CD14-positive monocyte (primary cell): ENCODE results near the gene NOC2L. TPM values are rescaled to one million over a fixed set of nuclear protein-coding genes. Genes with fewer than 3 reads are reported as not detected.

ENCODE experiments used
- DNase-seq, 3 donors: peaks; one replicate each; pipeline ENCODE4 v3.0.0-alpha.2; 2011 to 2022
- H2AFZ ChIP-seq: 2 replicates; pipeline ENCODE4 v1.6.0; 2012; ENCODE audit warnings: mild to moderate bottlenecking, low read depth, low read length, inconsistent platforms; ENCODE audit not compliant: insufficient read depth, poor library complexity, severe bottlenecking
- H3K27ac ChIP-seq, 2 donors: 1 replicate in 1 of 2; 2 replicates in 1 of 2; pipeline ENCODE4 v1.5.1; 2012 to 2013; ENCODE audit warnings: low read length in 2 of 2, control low read depth in 1 of 2, inconsistent platforms in 1 of 2, low read depth in 1 of 2, mild to moderate bottlenecking in 1 of 2
- H3K27me3 ChIP-seq, 2 donors: one replicate each; pipeline versions ENCODE4 v1.6.0 to v1.6.1; 2011 to 2013; ENCODE audit warnings: low read length in 2 of 2; ENCODE audit not compliant: control insufficient read depth in 2 of 2, insufficient read depth in 2 of 2
- H3K36me3 ChIP-seq, 2 donors: replicated peaks in 1 of 2; 1 replicate in 1 of 2; 2 replicates in 1 of 2; pipeline versions ENCODE4 v1.5.1 to v1.6.1; 2012 to 2013; ENCODE audit warnings: low read length in 2 of 2, control low read depth in 1 of 2, inconsistent platforms in 1 of 2, mild to moderate bottlenecking in 1 of 2; ENCODE audit not compliant: insufficient read depth in 2 of 2, control insufficient read depth in 1 of 2
- H3K4me1 ChIP-seq, 2 donors: 1 replicate in 1 of 2; 2 replicates in 1 of 2; pipeline versions ENCODE4 v1.5.1 to v1.6.1; 2012 to 2013; ENCODE audit warnings: low read length in 2 of 2, control low read depth in 1 of 2, inconsistent platforms in 1 of 2, mild to moderate bottlenecking in 1 of 2, moderate library complexity in 1 of 2; ENCODE audit not compliant: insufficient read depth in 2 of 2, control insufficient read depth in 1 of 2
- H3K4me2 ChIP-seq: replicated peaks from 2 replicates; pipeline ENCODE3; 2012; ENCODE audit warnings: low read length, moderate library complexity, mild to moderate bottlenecking; ENCODE audit not compliant: poor library complexity, severe bottlenecking; ENCODE audit errors: extremely low read depth
- H3K4me3 ChIP-seq, 3 experiments: fragments of 200-600 bp in 1 of 3; sonication (generic) in 1 of 3; replicated peaks in 1 of 3; 1 replicate in 2 of 3; 2 replicates in 1 of 3; pipeline ENCODE4 v1.5.1; 2011 to 2013; ENCODE audit warnings: low read length in 3 of 3, mild to moderate bottlenecking in 3 of 3, control low read depth in 2 of 3, low read depth in 2 of 3, inconsistent platforms in 1 of 3, moderate library complexity in 1 of 3
- H3K79me2 ChIP-seq: 2 replicates; pipeline ENCODE4 v1.6.0; 2012; ENCODE audit warnings: mild to moderate bottlenecking, control low read depth, inconsistent platforms, low read length, moderate library complexity; ENCODE audit not compliant: insufficient read depth
- H3K9ac ChIP-seq: 2 replicates; pipeline ENCODE4 v1.6.0; 2017; ENCODE audit warnings: low read length, mild to moderate bottlenecking; ENCODE audit not compliant: insufficient read depth, poor library complexity, severe bottlenecking
- H3K9me3 ChIP-seq, 2 donors: replicated peaks in 1 of 2; 1 replicate in 1 of 2; 2 replicates in 1 of 2; pipeline versions ENCODE4 v1.5.1 to v1.6.1; 2012 to 2013; ENCODE audit warnings: low read length in 2 of 2, control low read depth in 1 of 2; ENCODE audit not compliant: control insufficient read depth in 1 of 2, insufficient read depth in 1 of 2
- H4K20me1 ChIP-seq: 2 replicates; pipeline ENCODE4 v1.6.0; 2012; ENCODE audit warnings: mild to moderate bottlenecking, low read length, control low read depth, moderate library complexity; ENCODE audit not compliant: insufficient read depth
- H3K27ac Mint-ChIP-seq, 7 donors: one replicate each; pipeline ENCODE4 v1.8.0; 2020; ENCODE audit warnings: mild to moderate bottlenecking in 7 of 7, mixed read lengths in 7 of 7, moderate library complexity in 6 of 7, inconsistent platforms in 2 of 7
- H3K27me3 Mint-ChIP-seq, 3 donors: one replicate each; pipeline ENCODE4 v1.8.0; 2021 to 2022; ENCODE audit warnings: low read depth in 3 of 3, mild to moderate bottlenecking in 3 of 3, mixed read lengths in 3 of 3, moderate library complexity in 3 of 3, inconsistent platforms in 1 of 3
- H3K36me3 Mint-ChIP-seq, 2 donors: one replicate each; pipeline ENCODE4 v1.8.0; 2020; ENCODE audit warnings: mixed read lengths in 2 of 2, inconsistent platforms in 1 of 2, mild to moderate bottlenecking in 1 of 2
- H3K4me1 Mint-ChIP-seq: one replicate; pipeline ENCODE4 v1.8.0; 2020; ENCODE audit warnings: mild to moderate bottlenecking, mixed read lengths
- H3K4me3 Mint-ChIP-seq, 2 donors: one replicate each; pipeline ENCODE4 v1.8.0; 2020; ENCODE audit warnings: mild to moderate bottlenecking in 2 of 2, mixed read lengths in 2 of 2, moderate library complexity in 1 of 2
- H3K9me3 Mint-ChIP-seq, 7 donors: one replicate each; pipeline ENCODE4 v1.8.0; 2020 to 2022; ENCODE audit warnings: mixed read lengths in 7 of 7, mild to moderate bottlenecking in 6 of 7, moderate library complexity in 6 of 7, inconsistent platforms in 2 of 7
- WGBS: methylation state at CpG from one replicate; pipeline ENCODE4 v1.1.5; 2013; ENCODE audit warnings: missing lambda C conversion rate; ENCODE audit not compliant: insufficient coverage; 5-methylcytosine and 5-hydroxymethylcytosine counted together
- intact Hi-C, 2 donors: fragments of 100-400 bp; cut with micrococcal nuclease; formaldehyde crosslinking; loops; one replicate each; pipeline versions ENCODE4 v1.15.0 to v1.15.1; 2023
- polyA plus RNA-seq, 3 donors: library from polyadenylated mRNA; depleted of rRNA in 1 of 3; unstranded in 2 of 3; stranded (reverse) in 1 of 3; fragments of 300-500 nt in 2 of 3; fragments of >200 nt in 1 of 3; fragmentation: Illumina TruSeq in 2 of 3; gene quantifications; 1 replicate in 2 of 3; 2 replicates in 1 of 3; pipeline ENCODE4 v1.2.3, GENCODE V29; 2012 to 2021
- TF ChIP-seq, protein P1 (sequence below): fragments of 200-600 bp; IDR thresholded peaks from one replicate; pipeline ENCODE4 v1.8.0; 2022; ENCODE audit warnings: antibody characterized with exemption, mild to moderate bottlenecking

Gene NOC2L
- polyA plus RNA-seq, 3 donors = 34.5 to 47.9 (median 35.8) TPM

DNA sequence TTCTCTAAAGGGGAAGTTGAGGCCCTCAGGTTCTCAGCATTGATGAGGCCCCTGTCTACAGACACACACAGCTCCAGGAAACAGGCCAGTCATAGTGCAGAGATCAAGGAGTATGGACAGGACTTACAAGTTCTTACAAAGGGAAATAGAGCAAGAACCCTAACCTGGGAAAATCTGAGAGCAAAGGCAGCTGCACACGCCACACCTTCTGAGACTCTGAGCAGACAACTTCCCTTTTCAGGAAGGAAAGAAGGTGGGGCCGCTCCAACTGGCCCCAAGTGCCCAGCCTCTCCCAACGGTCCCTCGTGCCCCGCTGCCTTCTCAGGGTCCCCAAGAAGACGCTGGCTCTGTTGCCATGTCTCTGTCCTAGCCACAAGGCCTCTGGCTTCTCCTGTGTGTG, 3.6 kb downstream of the NOC2L start:
- intact Hi-C loops = no loop called here
- H3K4me1 Mint-ChIP-seq = peaks cover 36% of the 10 kb centered on the region
- no peaks in the 10 kb centered on the region for H3K27me3 ChIP-seq
- H3K9me3 Mint-ChIP-seq = no peaks in the 10 kb centered on the region
- H3K36me3 Mint-ChIP-seq = peaks cover 56 to 66% of the 10 kb centered on the region in 2 donors
- H3K9ac ChIP-seq = peak overlapping the region; percentile 11
- H3K27ac ChIP-seq = peak overlapping the region in 1 of 2 donors; percentile 51
- 0% methylated on average over 6 of the region's 6 CpGs for WGBS
- peak overlapping the region; percentile 25 for H3K4me2 ChIP-seq
- peaks cover 23% of the 10 kb centered on the region for H3K79me2 ChIP-seq
- peak overlapping the region; percentile 57 for H2AFZ ChIP-seq
- peaks cover 4 to 12% (median 6%) of the 10 kb centered on the region in 3 donors for H3K27me3 Mint-ChIP-seq
- H3K36me3 ChIP-seq = peaks cover 60 to 68% of the 10 kb centered on the region in 2 donors
- H3K27ac Mint-ChIP-seq = peak overlapping the region in 3 of 7 donors; percentile 7 to 77 (median 22)
- no peaks in the 10 kb centered on the region for H3K9me3 ChIP-seq
- peak in 1 of 3 donors; percentile 9 for DNase-seq
- peaks cover 36% of the 10 kb centered on the region for H4K20me1 ChIP-seq
- TF ChIP-seq, protein P1, sequence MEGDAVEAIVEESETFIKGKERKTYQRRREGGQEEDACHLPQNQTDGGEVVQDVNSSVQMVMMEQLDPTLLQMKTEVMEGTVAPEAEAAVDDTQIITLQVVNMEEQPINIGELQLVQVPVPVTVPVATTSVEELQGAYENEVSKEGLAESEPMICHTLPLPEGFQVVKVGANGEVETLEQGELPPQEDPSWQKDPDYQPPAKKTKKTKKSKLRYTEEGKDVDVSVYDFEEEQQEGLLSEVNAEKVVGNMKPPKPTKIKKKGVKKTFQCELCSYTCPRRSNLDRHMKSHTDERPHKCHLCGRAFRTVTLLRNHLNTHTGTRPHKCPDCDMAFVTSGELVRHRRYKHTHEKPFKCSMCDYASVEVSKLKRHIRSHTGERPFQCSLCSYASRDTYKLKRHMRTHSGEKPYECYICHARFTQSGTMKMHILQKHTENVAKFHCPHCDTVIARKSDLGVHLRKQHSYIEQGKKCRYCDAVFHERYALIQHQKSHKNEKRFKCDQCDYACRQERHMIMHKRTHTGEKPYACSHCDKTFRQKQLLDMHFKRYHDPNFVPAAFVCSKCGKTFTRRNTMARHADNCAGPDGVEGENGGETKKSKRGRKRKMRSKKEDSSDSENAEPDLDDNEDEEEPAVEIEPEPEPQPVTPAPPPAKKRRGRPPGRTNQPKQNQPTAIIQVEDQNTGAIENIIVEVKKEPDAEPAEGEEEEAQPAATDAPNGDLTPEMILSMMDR = no peak
- peak overlapping the region in 1 of 3 experiments; percentile 26 for H3K4me3 ChIP-seq
- peak overlapping the region in 1 of 2 donors; percentile 65 for H3K4me3 Mint-ChIP-seq
- H3K4me1 ChIP-seq = peaks cover 17 to 52% of the 10 kb centered on the region in 2 donors

DNA sequence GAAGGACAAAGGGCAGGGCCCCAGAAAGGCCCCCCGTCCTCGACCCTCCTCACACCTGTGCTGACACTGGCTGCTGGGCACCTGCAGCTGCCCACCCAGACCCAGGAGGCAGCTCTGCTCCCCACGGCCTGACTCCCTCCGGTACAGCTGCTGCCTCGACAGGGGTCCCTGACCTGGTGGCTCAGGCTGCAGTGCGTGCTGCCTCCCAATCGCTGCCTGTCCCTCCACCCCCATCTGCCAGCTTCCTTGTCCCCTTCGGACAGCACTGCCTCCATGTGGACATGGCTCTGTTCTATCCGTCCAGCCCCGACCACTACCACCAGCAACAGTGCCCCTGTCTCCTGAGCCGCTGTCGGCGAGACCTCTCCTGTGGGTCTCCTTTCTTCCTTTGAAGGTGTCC, 4.1 kb downstream of the NOC2L start:
- Histone ChIP-seq H3K4me1 (peaks cover 13 to 47% of the 10 kb centered on the region in 2 donors), H3K79me2 (peaks cover 23% of the 10 kb centered on the region), H3K27ac (peak overlapping the region in 1 of 2 donors; percentile 51), H3K4me3 (peak overlapping the region in 1 of 3 experiments; percentile 26), H2AFZ (peak overlapping the region; percentile 57), H3K9me3 (no peaks in the 10 kb centered on the region), H3K9ac (peak overlapping the region; percentile 11), H3K4me2 (peak overlapping the region; percentile 25), H3K36me3 (peaks cover 65 to 73% of the 10 kb centered on the region in 2 donors), H3K27me3 (no peaks in the 10 kb centered on the region), H4K20me1 (peaks cover 41% of the 10 kb centered on the region)
- Mint-ChIP-seq H3K36me3 (peaks cover 61 to 72% of the 10 kb centered on the region in 2 donors), H3K4me1 (peaks cover 34% of the 10 kb centered on the region), H3K9me3 (no peaks in the 10 kb centered on the region), H3K27ac (peak overlapping the region in 1 of 7 donors; percentile 77), H3K4me3 (no peak overlapping the region), H3K27me3 (peaks cover under 1 to 7% (median 5%) of the 10 kb centered on the region in 3 donors)
- WGBS = 97% methylated on average over 13 of the region's 13 CpGs
- intact Hi-C loops = no loop called here
- TF ChIP-seq, protein P1 = no peak
- DNase-seq = no peak
